ENCODE data around the gene TAS1R1.

TAS1R1 gene

GRCh38 chr1:6600410-6601048, 45.4 kb downstream of the TAS1R1 start:
- peak overlapping the region in 20 of 21 experiments; percentile 55 to 99 (median 98) for H3K27ac ChIP-seq
- peak overlapping the region; percentile 70 to 98 (median 88) for H3K4me3 ChIP-seq

GRCh38 chr1:6601049-6601922, 46.2 kb downstream of the TAS1R1 start:
- peak overlapping the region; percentile 86 to 99 (median 98) for H3K27ac ChIP-seq

DNA sequence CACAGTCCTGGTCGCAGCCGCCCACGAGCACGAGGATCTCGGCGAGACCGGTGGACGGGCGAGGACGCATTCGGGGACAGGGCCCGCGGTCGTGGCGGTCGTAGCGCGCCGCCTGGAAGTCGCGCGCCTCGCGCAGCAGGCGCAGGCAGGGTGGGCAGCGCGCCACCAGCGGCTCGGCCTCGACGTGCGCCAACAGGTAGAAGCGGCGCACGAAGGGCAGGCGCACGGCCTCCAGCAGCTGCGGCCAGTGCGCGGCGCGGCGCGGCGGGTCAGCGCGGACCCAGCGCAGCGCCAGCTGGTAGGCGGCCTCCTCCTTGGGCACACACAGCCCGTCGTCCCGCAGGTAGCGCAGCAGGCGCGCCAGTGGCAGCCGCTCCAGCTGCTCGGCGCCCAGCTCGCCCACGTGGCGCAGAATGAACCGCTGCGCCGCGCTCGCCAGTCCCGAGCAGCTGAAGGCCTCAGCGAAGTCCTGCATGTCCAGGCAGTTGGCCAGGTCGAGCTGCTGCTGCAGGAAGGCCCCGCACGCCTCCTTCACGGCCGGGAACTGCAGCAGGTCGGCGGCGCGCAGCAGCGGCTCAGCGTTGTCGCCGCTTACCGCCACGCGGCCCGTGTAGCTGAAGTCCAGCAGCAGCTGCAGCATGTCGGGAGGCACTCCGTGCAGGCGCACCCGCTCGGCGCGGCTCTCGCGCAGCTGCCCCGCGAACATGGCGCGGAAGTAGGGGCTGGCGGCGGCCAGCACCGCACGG, 47.0 kb downstream of the TAS1R1 start:
- peak overlapping the region; percentile 86 to 99 (median 98) for H3K27ac ChIP-seq
- H3K4me3 ChIP-seq, result peak overlapping the region; percentile 70 to 98 (median 88)

More at GRCh38 chr1:6601049-6601922, 46.2 kb downstream of the TAS1R1 start:
- peak overlapping the region; percentile 70 to 98 (median 88) for H3K4me3 ChIP-seq

- Histone ChIP-seq H3K4me3 (peak within 1 kb of the TSS; percentile 70 to 98 (median 88)), H3K27ac (peak within 1 kb of the TSS; percentile 87 to 99 (median 98))
Measured at GRCh38 chr1:6602669-6603237, 47.6 kb downstream of the TAS1R1 start, which contains the start of gene KLHL21. Gene KLHL21 (minus strand): TSS chr1:6602869. CDS start chr1:6602817, 52 bp downstream.

GRCh38 chr1:6603238-6603914, 48.3 kb downstream of the TAS1R1 start:
- Histone ChIP-seq H3K27ac (peak overlapping the region; percentile 87 to 99 (median 98)), H3K4me3 (peak overlapping the region; percentile 70 to 98 (median 88))

DNA sequence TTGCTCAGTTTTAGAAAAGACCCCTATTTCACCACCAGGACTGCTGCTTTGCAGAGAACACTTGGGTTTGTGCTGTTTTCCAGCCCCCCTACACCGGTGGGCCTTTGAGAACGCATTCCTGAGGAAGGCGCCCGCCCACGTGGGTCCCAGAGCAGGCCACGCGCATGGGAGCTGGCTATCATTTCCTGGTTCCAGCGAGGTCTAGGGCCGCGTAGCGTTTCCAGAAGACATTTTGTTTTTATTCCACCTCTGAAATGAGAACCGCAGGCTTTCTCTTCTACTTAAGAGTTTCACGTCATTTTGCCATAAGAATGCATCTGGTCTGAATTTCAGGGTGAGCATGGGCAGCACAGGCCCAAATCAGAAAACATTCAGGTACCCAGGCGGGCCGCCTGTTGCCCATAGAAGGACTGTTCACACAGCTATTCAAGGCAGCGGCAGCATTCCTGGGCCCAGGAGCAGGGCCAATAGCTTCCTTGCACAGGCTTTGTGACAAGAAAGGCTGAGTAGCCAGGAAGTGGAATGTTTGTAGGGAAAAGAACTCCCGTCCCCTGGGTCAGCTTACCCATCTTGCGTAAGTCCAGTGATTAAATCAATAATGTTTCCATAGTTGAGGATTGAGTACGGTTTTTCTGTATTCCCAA, 48.9 kb downstream of the TAS1R1 start:
- Histone ChIP-seq H3K27ac (peak overlapping the region; percentile 87 to 99 (median 98)), H3K4me3 (peak overlapping the region; percentile 70 to 98 (median 88))

DNA sequence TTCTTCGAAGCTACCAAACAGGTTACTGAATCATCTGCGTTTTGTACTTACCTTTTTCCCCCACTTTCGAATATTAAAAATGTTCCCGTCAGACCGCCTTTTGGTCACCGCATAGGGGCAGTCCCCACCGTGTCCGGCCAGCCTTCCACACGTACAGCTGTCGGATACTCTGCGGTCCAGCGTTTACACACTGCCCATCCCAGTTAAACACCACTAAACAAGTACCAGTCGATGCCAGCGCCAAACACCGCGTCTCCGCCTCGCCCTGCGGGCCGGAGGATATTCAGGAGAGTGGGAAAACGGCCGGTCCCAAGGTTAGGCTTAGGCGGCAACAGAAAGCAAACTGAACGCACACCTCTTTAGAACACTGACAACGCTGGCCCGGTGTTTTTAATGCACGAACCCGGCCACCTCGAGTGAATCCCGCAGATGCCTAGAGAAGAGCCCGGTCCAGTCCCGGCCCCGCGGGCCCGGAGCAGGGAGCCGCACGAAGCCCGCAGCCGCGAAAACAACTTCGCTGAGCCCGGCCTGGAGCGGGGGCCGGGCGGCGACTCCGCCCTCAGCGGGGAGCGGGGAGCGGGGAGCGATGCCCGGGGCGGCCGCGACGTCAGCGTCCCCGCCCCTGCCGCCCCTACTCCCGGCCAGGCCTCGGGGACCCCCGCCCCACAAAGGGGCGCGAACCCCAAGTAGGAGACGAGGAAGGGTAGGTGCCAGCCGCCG, 57.7 kb downstream of the TAS1R1 start:
- Histone ChIP-seq H3K4me3 (peak overlapping the region; percentile 63 to 100 (median 97)), H3K27ac (peak overlapping the region; percentile 68 to 98 (median 93))

DNA sequence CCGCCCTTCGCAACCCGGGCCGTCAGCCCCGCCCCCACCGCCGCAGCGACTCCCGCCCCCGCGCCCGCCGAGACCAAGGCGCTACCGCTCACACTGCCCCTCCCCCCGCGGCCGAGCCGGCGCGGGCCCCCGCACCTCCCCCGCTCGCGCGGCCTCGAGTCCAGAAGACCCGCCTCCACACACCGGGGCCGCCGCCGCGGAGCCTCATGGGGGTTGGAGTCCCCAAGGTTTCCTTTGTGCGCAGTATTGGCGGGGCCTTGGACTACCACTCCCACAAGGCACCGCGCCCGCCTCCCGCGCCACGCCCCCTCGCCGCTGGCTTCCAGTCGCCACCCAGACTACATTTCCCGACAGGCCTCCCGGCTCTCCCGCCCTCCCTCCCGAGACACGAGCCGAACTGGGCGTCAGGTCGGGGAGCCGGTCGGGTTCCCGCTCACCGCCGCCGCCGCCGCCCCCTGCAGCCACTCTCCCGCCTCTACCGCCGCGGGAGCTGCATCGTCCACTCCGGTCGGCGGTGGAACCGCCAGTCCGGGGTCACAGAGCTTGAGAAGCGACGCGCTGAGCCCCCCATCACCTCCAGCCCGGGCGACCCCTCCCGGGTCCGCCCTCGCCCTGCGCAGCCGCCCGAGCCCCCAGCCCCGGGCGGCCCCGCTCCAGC, 58.4 kb downstream of the TAS1R1 start, which contains the start of gene PHF13:
PHF13 (plus strand) TSS at position 371 of the 658 bp plus-strand sequence. CDS start 336 bp downstream, outside the sequence.
- peak within 1 kb of the TSS; percentile 63 to 100 (median 97) for H3K4me3 ChIP-seq
- peak within 1 kb of the TSS; percentile 72 to 98 (median 94) for H3K27ac ChIP-seq

GRCh38 chr1:6614019-6614928, 59.2 kb downstream of the TAS1R1 start:
- Histone ChIP-seq H3K27ac (peak overlapping the region; percentile 72 to 98 (median 92)), H3K4me3 (peak overlapping the region; percentile 63 to 100 (median 97))

GRCh38 chr1:6614929-6615785, 60.0 kb downstream of the TAS1R1 start:
- Histone ChIP-seq H3K27ac (peak overlapping the region; percentile 72 to 98 (median 92)), H3K4me3 (peak overlapping the region; percentile 63 to 100 (median 97))

DNA sequence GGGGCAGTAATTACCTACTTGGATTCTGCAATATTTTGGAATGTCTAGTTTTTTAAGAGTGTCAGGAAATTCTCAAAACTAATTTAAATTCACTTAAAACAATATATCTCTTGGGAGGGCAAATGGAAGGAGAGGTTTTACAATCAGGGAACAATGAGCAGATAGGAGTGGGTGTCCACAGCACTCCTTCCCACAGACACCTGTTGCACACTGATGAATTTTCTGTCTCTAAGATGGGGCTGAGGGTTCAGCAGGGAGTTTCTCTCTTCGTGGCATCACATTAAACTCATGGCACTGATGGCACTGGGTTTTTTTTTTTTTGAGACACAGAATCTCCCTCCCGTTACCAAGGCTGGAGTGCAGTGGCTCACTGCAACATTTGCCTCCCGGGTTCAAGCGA, 63.9 kb downstream of the TAS1R1 start:
- Histone ChIP-seq H3K27ac (no peak overlapping the region), H3K4me3 (no peak overlapping the region)

- Histone ChIP-seq H3K27ac (no peak overlapping the region), H3K4me3 (no peak overlapping the region)
Measured at GRCh38 chr1:6621429-6622391, 66.6 kb downstream of the TAS1R1 start.

GRCh38 chr1:6622396-6623152, 67.5 kb downstream of the TAS1R1 start:
- no peak overlapping the region for H3K27ac ChIP-seq
- H3K4me3 ChIP-seq, result no peak overlapping the region

Measured in skin epidermis (tissue), 12 donors.